HepG2 (cell line): ENCODE results near the gene ATP5F1E. TPM values are rescaled to one million over a fixed set of nuclear protein-coding genes. Genes with fewer than 3 reads are reported as not detected.

ENCODE experiments used
- ATAD3A ChIP-seq: sonication (generic); formaldehyde crosslinking; IDR thresholded peaks from 2 replicates; pipeline ENCODE4 v1.4.0; 2020; ENCODE audit warnings: missing genetic modification reagents
- ATF1 ChIP-seq: IDR thresholded peaks from 2 replicates; pipeline ENCODE4 v1.6.1; 2016; ENCODE audit warnings: mild to moderate bottlenecking, control low read depth
- CCAR2 ChIP-seq: fragments of 200-400 bp; formaldehyde crosslinking; optimal IDR thresholded peaks from 2 replicates; pipeline ENCODE3; 2018; ENCODE audit warnings: low read depth, mild to moderate bottlenecking, low read length, moderate library complexity
- ELF4 ChIP-seq: sonication (generic); formaldehyde crosslinking; IDR thresholded peaks from 2 replicates; pipeline ENCODE4 v1.5.0; 2020; ENCODE audit warnings: missing genetic modification reagents, mild to moderate bottlenecking, moderate library complexity, borderline replicate concordance
- FOXJ3 ChIP-seq: sonication (generic); formaldehyde crosslinking; IDR thresholded peaks from 2 replicates; pipeline ENCODE4 v1.4.0; 2020; ENCODE audit warnings: missing genetic modification reagents, mild to moderate bottlenecking, borderline replicate concordance
- HOXA5 ChIP-seq: sonication (generic); formaldehyde crosslinking; IDR thresholded peaks from 2 replicates; pipeline ENCODE4 v1.4.0; 2020; ENCODE audit warnings: missing genetic modification reagents
- NR2F1 ChIP-seq, 2 experiments: fragments of 450-650 bp in 1 of 2; formaldehyde crosslinking in 1 of 2; IDR thresholded peaks; 2 replicates each; pipeline versions ENCODE4 v1.5.0 to v1.6.1; 2016 to 2020; ENCODE audit warnings: mild to moderate bottlenecking in 1 of 2, missing compliant biosample characterization in 1 of 2, missing genetic modification reagents in 1 of 2, moderate library complexity in 1 of 2
- PTBP1 ChIP-seq: fragments of 200-400 bp; formaldehyde crosslinking; IDR thresholded peaks from 2 replicates; pipeline ENCODE4 v1.6.1; 2018; ENCODE audit warnings: low read length, low read depth; ENCODE audit not compliant: poor library complexity, severe bottlenecking
- RAD21 ChIP-seq: fragments of 450-650 bp; formaldehyde crosslinking; IDR thresholded peaks from 2 replicates; pipeline ENCODE4 v1.5.0; 2020; ENCODE audit warnings: mild to moderate bottlenecking
- RAD51 ChIP-seq: fragments of 450-650 bp; IDR thresholded peaks from 2 replicates; pipeline ENCODE4 v1.6.1; 2016; ENCODE audit warnings: borderline replicate concordance
- RXRB ChIP-seq: IDR thresholded peaks from 2 replicates; pipeline ENCODE4 v1.6.1; 2016; ENCODE audit warnings: borderline replicate concordance, missing genetic modification reagents, missing compliant biosample characterization
- TGIF2 ChIP-seq: IDR thresholded peaks from 2 replicates; pipeline ENCODE4 v1.6.1; 2016; ENCODE audit warnings: control low read depth, missing compliant biosample characterization
- TRIM24 ChIP-seq: sonication (generic); formaldehyde crosslinking; IDR thresholded peaks from 2 replicates; pipeline ENCODE4 v1.8.0; 2022; ENCODE audit warnings: mild to moderate bottlenecking, missing genetic modification reagents
- ZBTB1 ChIP-seq: sonication (generic); formaldehyde crosslinking; IDR thresholded peaks from 2 replicates; pipeline ENCODE4 v1.4.0; 2020; ENCODE audit warnings: missing genetic modification reagents, borderline replicate concordance
- ZNF10 ChIP-seq: sonication (generic); formaldehyde crosslinking; IDR thresholded peaks from 2 replicates; pipeline ENCODE4 v1.4.0; 2020; ENCODE audit warnings: mild to moderate bottlenecking, low read depth, missing genetic modification reagents, borderline replicate concordance
- ZNF12 ChIP-seq: sonication (generic); formaldehyde crosslinking; IDR thresholded peaks from 2 replicates; pipeline ENCODE4 v1.5.0; 2020; ENCODE audit warnings: missing genetic modification reagents
- ZNF234 ChIP-seq: sonication (generic); formaldehyde crosslinking; conservative IDR thresholded peaks from 2 replicates; pipeline ENCODE4 v1.5.1; 2020; ENCODE audit warnings: mild to moderate bottlenecking, missing genetic modification reagents
- ZNF354B ChIP-seq: sonication (generic); formaldehyde crosslinking; IDR thresholded peaks from 2 replicates; pipeline ENCODE4 v1.8.0; 2022; ENCODE audit warnings: mild to moderate bottlenecking, missing genetic modification reagents
- ZNF382 ChIP-seq: sonication (generic); formaldehyde crosslinking; IDR thresholded peaks from 2 replicates; pipeline ENCODE4 v1.5.0; 2020; ENCODE audit warnings: missing genetic modification reagents, mild to moderate bottlenecking, borderline replicate concordance
- ZNF451 ChIP-seq: sonication (generic); formaldehyde crosslinking; IDR thresholded peaks from 2 replicates; pipeline ENCODE4 v1.5.0; 2020; ENCODE audit warnings: mild to moderate bottlenecking, missing genetic modification reagents
- ZNF652 ChIP-seq: IDR thresholded peaks from 2 replicates; pipeline ENCODE4 v1.6.1; 2016; ENCODE audit warnings: low read depth, borderline replicate concordance
- ZNF703 ChIP-seq: sonication (generic); formaldehyde crosslinking; IDR thresholded peaks from 2 replicates; pipeline ENCODE4 v1.5.1; 2020; ENCODE audit warnings: missing genetic modification reagents, mild to moderate bottlenecking, moderate library complexity, borderline replicate concordance
- ZNF790 ChIP-seq: sonication (generic); formaldehyde crosslinking; IDR thresholded peaks from 2 replicates; pipeline ENCODE4 v1.8.0; 2022; ENCODE audit warnings: missing genetic modification reagents, mild to moderate bottlenecking, borderline replicate concordance
- polyA plus RNA-seq, 8 experiments: library from polyadenylated mRNA; depleted of rRNA in 3 of 8; stranded (reverse) in 7 of 8; unstranded in 1 of 8; fragments of >200 nt; fragmentation: Illumina TruSeq in 4 of 8; extraction: Trizol in 4 of 8; gene quantifications; 2 replicates each; pipeline versions ENCODE4 v1.2.1 to v1.2.3, GENCODE V29; 2011 to 2016; ENCODE audit warnings: low read depth in 4 of 8, missing spikeins in 1 of 8, mixed read lengths in 1 of 8; ENCODE audit not compliant: insufficient read depth in 1 of 8
- total RNA-seq, 5 experiments: library from RNA; depleted of rRNA; stranded (reverse); fragments of >200 nt; fragmentation: Illumina TruSeq; extraction: Trizol; gene quantifications; 2 replicates each; pipeline ENCODE4 v1.2.3, GENCODE V29; 2016; ENCODE audit warnings: low read depth in 1 of 5
- TF ChIP-seq, protein P1 (sequence below): sonication (generic); formaldehyde crosslinking; IDR thresholded peaks from 2 replicates; pipeline ENCODE4 v1.9.0; 2021; ENCODE audit warnings: missing genetic modification reagents, borderline replicate concordance
- TF ChIP-seq, protein P2 (sequence below): sonication (generic); formaldehyde crosslinking; IDR thresholded peaks from 2 replicates; pipeline ENCODE4 v1.5.0; 2020; ENCODE audit warnings: missing genetic modification reagents

ATP5F1E gene
- total and polyA plus RNA-seq, 2 of the 13 experiments (the other 11 are each of a cell fraction or from before 2014, with no cell fraction given): 121 to 134 TPM

DNA sequence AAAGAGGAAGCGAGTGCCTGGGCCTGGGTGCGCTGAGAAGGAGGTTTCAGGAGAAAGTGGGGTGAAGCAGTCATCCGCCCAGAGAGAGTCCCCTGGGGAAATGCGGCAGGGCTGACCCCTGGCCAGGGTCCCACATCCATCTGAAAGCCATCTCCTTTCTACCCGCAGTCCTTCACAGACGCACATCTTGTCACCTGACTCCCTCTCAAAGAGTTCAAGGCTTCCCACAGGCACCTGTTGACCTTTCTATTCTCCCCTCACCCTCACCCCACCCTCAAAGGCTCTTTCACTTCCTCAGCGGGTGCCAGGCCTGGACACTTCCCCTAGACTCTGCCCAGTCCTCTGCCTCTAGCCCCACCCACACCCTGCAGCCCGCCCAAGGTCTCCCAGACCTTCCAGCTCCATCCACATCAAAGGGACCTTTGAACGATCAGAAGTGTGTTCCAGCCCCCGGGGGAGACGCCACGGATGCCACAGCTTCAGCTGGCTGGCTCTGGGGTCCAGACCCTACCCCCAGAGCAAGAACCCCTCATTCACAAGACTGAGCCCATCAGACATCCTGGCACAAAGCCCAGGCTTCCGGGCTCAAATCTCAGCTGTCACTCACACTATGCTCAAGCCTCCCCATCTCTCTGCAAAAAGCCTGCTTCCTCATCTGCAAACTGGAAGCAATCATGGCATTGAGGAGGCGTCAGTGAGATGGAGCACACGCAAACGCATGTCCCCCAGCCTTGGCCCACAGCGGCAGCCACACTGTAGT lies 27.2 kb downstream of the ATP5F1E start (continued):
- TF ChIP-seq ZNF703 (no peak), HOXA5 (no peak), RAD21 (CRISPR knock-in tag) (no peak), ZBTB1 (CRISPR knock-in tag) (no peak), ZNF382 (CRISPR knock-in tag) (no peak), RXRB (peak; percentile 16; the same call in 1 of the 2 replicates), ATAD3A (no peak), FOXJ3 (CRISPR knock-in tag) (no peak), PTBP1 (no peak), ELF4 (CRISPR knock-in tag) (no peak), CCAR2 (no peak), ZNF652 (CRISPR knock-in tag) (no peak), ZNF234 (no peak), NR2F1 (CRISPR knock-in tag; IDR thresholded peaks at IDR 0.05) (peak in 1 of 2 experiments; percentile 14; a peak in 1 of 4 replicates), TGIF2 (CRISPR knock-in tag) (no peak), ZNF12 (CRISPR knock-in tag) (no peak), TRIM24 (CRISPR knock-in tag) (0 out of 2 replicates have a peak, but pooled peaks have one; percentile 35), ZNF10 (CRISPR knock-in tag) (no peak), ZNF451 (no peak), RAD51 (no peak), ZNF354B (CRISPR knock-in tag) (no peak), ZNF790 (no peak), ATF1 (CRISPR knock-in tag) (no peak)
- TF ChIP-seq, protein P1, sequence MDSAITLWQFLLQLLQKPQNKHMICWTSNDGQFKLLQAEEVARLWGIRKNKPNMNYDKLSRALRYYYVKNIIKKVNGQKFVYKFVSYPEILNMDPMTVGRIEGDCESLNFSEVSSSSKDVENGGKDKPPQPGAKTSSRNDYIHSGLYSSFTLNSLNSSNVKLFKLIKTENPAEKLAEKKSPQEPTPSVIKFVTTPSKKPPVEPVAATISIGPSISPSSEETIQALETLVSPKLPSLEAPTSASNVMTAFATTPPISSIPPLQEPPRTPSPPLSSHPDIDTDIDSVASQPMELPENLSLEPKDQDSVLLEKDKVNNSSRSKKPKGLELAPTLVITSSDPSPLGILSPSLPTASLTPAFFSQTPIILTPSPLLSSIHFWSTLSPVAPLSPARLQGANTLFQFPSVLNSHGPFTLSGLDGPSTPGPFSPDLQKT (CRISPR knock-in tag): no peak
- TF ChIP-seq, protein P2, sequence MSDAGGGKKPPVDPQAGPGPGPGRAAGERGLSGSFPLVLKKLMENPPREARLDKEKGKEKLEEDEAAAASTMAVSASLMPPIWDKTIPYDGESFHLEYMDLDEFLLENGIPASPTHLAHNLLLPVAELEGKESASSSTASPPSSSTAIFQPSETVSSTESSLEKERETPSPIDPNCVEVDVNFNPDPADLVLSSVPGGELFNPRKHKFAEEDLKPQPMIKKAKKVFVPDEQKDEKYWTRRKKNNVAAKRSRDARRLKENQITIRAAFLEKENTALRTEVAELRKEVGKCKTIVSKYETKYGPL (CRISPR knock-in tag): no peak
